SK-N-SH treated with all-trans-retinoic acid at 6 μM for 48 hours (cell line): ENCODE data around the gene SLC7A5.
"Not testable (repeated sequence)": the region's sequence is repeated elsewhere in the genome, so short reads cannot be mapped to it uniquely, and the experiment has no call there.

ENCODE experiments used
- ATAC-seq: fragments of 200-7000 bp; cut with Tn5 transposase; 3 replicates; pipeline ENCODE4 v1.9.1; 2020; ENCODE audit warnings: mild to moderate bottlenecking, moderate library complexity
- CSDC2 ChIP-seq: fragments of 250-450 bp; sonication (Bioruptor Pico); IDR thresholded peaks from 2 replicates; pipeline ENCODE4 v1.5.0; 2020; ENCODE audit warnings: mild to moderate bottlenecking, moderate library complexity
- RARB ChIP-seq: fragments of 250-450 bp; sonication (Bioruptor Pico); IDR thresholded peaks from 2 replicates; pipeline ENCODE4 v1.8.0; 2021; ENCODE audit warnings: mild to moderate bottlenecking, moderate library complexity
- TF ChIP-seq, protein P1 (sequence below): fragments of 250-450 bp; sonication (Bioruptor Pico); IDR thresholded peaks from 2 replicates; pipeline ENCODE4 v1.8.0; 2021; ENCODE audit warnings: low read depth, mild to moderate bottlenecking, moderate library complexity, borderline replicate concordance
- TF ChIP-seq, protein P2 (sequence below): fragments of 250-450 bp; sonication (Bioruptor Pico); IDR thresholded peaks from 2 replicates; pipeline ENCODE4 v1.8.0; 2020; ENCODE audit warnings: mild to moderate bottlenecking, moderate library complexity, borderline replicate concordance

SLC7A5 gene

DNA sequence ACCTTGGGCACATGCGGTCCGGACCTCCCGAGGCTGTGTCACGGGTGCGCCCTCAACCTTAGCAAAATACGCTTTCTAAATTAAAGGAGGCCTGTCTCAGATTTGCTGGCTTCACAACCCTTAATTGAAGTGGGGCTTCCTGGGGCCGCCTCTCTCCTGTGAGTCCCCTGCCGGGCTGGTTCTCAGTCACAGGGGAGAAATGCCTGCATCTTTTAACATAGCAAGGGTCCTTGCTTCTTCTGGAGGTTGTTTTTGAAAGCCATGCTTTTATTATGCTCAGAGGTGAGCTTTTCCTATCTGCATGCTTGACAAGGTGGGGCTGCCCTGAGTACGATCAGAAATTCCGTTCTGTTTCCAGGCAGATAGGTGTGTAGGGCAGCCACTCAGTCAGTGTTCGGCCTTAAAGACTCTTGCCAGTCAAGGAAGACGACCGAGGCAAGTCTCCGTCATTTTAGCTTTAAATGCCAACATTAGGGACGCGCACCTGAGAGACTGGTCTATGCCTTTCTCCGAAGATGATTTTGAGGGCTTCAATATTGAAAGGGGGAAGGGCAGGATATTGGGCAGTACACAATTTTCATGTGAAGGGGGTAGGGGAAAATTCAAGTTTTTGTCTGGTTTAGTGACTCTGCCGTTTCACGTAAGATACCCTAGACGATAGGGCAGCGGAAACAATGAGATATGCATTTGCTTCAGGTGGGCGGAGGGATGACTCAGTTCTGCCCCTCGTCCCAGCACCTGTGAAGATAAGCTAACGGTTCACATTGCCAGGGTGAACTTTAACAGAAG lies 5.5 kb upstream of the SLC7A5 start (continued):
- TF ChIP-seq, protein P1, sequence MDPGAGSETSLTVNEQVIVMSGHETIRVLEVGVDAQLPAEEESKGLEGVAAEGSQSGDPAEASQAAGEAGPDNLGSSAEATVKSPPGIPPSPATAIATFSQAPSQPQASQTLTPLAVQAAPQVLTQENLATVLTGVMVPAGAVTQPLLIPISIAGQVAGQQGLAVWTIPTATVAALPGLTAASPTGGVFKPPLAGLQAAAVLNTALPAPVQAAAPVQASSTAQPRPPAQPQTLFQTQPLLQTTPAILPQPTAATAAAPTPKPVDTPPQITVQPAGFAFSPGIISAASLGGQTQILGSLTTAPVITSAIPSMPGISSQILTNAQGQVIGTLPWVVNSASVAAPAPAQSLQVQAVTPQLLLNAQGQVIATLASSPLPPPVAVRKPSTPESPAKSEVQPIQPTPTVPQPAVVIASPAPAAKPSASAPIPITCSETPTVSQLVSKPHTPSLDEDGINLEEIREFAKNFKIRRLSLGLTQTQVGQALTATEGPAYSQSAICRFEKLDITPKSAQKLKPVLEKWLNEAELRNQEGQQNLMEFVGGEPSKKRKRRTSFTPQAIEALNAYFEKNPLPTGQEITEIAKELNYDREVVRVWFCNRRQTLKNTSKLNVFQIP (CRISPR knock-in tag): no peak
- no peak for TF ChIP-seq CSDC2 (CRISPR knock-in tag)

DNA sequence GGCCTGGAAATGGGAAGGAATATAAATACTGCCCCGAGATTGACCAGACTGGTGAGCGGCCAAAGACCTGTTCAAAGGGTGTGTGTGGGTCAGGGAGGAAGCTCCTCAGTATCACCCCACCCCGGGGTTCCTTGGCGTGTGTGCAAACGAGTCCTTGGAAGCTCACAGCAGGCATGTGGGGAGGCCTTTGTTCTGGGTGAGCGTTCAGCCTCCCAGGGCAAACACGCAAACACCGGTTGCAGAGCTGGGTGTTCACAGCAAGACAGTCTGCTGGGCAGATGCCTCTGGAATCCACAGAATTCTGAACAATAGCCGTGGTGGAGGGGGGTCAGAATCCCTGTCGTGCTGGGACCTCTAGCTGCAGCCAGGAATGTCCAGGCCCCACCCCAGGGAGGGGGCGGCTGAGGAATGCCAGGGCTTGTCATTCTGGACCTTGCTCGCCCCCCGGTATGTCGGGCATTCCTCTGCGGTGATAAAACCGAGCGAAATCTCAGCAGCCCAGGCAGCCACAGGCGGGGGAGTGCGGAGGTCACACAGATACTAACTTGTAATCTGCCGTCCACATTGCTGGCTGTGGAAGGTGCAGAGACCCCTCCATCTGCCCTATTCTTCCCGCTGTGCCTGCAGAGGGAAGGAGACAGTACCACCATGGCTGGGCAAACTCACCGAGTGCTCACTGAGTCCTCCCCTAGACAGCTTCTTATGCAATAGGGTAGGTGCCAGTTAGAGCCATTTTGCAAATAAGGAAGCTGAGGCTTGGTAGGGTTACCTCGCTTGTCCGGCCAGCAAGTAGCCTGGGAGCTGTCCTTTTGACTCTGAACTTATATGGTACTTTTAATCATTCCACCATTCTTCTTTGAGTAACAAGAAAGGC lies 1.3 kb upstream of the SLC7A5 start:
- TF ChIP-seq CSDC2 (CRISPR knock-in tag): 0 out of 2 replicates have a peak, but pooled peaks have one; percentile 6
- TF ChIP-seq, protein P2, sequence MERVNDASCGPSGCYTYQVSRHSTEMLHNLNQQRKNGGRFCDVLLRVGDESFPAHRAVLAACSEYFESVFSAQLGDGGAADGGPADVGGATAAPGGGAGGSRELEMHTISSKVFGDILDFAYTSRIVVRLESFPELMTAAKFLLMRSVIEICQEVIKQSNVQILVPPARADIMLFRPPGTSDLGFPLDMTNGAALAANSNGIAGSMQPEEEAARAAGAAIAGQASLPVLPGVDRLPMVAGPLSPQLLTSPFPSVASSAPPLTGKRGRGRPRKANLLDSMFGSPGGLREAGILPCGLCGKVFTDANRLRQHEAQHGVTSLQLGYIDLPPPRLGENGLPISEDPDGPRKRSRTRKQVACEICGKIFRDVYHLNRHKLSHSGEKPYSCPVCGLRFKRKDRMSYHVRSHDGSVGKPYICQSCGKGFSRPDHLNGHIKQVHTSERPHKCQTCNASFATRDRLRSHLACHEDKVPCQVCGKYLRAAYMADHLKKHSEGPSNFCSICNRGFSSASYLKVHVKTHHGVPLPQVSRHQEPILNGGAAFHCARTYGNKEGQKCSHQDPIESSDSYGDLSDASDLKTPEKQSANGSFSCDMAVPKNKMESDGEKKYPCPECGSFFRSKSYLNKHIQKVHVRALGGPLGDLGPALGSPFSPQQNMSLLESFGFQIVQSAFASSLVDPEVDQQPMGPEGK (CRISPR knock-in tag): peak; percentile 40; the same call in 1 of the 2 replicates
- ATAC-seq: peak; percentile 13; the same call in 2 of the 3 replicates

- ATAC-seq: not testable (repeated sequence)
Observed at GRCh38 chr16:87869879-87870417, 641 bp upstream of the SLC7A5 start.

DNA sequence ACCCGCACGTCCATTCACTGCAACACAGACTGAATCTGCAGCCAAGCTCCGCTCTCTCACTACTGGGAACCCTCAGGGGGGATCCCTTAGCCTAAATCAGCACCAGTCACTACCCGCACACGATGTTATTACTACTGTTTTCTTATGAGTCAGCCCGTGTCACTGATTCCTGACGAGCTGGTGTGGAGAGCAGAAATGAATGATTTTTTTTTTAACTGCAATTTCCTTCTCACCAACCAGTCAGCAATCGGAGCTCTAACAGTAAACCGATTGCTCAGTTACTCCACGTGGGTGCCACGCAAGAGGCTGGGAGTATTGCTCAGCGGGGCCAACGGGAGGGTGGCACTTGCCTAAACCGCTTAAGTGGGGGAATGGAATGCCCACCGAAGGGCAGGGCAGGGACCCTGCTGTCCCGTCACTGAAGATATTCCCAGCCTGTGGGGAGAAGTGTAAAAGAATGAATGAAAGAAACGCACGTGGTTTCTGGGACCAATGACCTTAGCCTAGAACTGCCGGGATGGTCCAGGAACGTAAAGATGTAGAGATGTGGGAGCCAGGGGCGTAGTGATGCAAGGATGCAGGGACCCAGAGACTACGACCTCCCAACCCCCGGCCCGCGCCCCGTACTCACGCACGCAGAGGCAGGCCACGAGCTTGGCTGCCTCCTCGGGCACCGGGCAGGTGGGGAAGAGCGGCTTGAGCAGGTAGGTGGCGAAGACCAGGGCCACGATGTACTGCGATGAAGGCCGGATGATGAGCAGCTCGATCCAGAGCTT lies 865 bp downstream of the SLC7A5 start:
- peak; percentile 70 for ATAC-seq

- not testable (repeated sequence) for ATAC-seq
Observed at GRCh38 chr16:87865902-87866555, 3.3 kb downstream of the SLC7A5 start.

- ATAC-seq: no peak
- no peak for TF ChIP-seq RARB (CRISPR knock-in tag)
Observed at GRCh38 chr16:87864331-87864989, 4.8 kb downstream of the SLC7A5 start.

DNA sequence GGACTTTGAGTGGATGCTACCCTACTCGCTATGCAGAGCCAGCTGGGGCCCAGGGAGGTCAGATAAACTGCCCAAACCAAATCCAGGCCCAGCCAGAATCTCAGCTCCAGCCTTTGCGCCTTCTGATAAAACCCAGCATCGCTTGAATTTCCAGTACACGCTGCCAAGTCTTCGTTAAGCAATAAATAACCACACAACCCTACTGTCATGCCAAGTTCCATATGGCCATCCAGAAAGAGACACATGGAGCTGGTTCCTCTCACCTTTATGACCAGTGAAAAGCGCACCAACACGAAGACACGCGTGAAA lies 6.0 kb downstream of the SLC7A5 start:
- not testable (repeated sequence) for ATAC-seq

DNA sequence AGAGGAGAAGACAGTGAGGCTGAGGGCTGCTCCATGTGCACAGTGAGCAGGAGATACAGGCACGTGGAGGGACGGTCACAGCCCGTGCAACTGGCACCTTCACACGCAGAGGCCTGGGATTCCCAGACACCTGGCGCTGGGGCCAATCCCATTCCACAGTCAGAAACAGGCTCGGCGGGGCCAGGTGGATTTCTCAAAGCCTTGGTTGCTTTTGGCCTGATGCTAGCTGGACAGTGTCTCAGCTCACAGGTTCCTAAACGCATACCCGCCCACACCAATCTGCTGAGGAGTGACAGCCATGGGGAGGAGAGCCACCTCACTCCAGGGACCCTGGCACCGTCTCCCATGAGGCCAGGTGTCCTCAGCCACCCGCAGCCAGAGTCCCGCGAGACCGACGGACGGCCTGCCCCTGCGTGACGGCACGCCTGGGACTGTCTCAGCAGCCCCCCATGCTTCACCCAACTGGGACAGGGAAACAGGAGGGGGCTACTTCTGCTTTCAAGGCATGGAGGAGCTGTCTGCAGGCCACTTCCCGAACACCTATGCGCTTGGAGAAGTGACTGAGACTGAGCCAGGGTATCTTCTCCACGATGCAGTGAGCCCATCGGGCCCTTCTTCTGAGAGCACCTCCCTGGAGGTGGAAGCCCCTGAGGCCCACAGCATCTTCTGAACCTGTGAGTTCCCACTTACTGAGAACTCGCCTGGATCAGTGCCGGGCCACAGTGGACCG lies 6.5 kb downstream of the SLC7A5 start:
- ATAC-seq: not testable (repeated sequence)

DNA sequence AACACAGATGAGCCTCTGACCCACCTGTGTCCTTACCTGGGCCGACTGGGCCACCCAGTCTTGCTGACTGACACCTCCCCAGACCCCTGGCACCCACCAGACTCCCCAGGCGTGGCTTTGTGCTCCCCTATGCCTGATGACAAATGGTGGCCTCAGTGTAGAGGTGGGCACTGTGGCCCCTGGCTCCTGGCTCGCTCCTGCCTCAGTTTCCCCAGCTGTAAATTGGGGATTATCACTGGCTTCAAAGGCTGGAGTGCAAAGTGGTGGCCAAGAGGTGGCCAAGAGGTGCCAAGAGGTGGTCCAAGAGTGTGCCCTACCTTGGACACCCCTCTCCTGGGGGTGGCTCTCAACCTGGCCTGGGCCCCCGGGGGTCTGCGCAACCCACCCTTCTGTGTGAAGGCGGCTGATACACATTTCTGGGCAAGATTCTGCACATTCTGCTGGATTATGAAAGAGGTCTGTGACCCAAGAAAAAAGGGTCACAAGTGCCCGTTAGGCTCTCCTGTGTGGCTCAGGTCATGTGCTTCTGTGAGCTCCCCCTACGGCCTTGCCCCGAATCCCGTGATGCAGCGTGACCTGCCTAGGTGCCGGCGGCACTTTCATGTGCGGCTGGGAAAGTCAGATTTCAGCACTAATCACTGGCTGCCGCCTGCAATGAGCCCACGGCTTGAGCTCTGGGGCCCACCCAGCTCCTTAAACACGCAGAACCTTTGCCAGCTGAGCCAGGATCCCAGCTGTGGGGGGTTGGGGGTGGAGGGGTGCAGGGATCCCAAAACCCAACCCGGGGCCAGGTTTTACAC lies 7.8 kb downstream of the SLC7A5 start:
- not testable (repeated sequence) for ATAC-seq
